NCI-H82 treated with DMSO at 0.1 percent for 48 hours (cell line): ENCODE measurements around the gene SH3BP4.

Experiments
- DNase-seq: peaks from one replicate; lab custom pipeline; 2025; ENCODE audit not compliant: unreplicated experiment; lab: John Stamatoyannopoulos, UW

Gene SH3BP4

DNA sequence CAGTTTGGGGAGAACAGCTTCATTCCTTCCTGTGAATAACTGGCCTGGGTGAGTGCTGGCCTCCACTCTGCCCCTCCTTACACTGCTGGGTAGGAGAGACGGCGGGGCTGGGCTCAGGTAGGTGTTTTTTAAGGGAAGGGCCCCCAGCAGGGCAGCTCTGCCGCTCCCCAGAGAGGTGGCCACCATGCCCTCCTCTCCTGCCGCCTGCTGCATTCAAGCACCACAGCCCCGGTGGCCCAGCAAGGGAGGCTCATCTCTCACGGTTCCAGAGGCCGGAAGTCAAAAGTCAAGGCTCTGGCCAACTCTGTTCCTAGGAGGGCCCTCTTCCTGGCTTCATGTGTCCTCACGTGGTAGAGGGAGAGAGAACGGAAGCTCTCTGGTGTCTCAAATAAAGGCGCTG is 81.1 kb downstream of the SH3BP4 start:
- DNase-seq = no peak

DNA sequence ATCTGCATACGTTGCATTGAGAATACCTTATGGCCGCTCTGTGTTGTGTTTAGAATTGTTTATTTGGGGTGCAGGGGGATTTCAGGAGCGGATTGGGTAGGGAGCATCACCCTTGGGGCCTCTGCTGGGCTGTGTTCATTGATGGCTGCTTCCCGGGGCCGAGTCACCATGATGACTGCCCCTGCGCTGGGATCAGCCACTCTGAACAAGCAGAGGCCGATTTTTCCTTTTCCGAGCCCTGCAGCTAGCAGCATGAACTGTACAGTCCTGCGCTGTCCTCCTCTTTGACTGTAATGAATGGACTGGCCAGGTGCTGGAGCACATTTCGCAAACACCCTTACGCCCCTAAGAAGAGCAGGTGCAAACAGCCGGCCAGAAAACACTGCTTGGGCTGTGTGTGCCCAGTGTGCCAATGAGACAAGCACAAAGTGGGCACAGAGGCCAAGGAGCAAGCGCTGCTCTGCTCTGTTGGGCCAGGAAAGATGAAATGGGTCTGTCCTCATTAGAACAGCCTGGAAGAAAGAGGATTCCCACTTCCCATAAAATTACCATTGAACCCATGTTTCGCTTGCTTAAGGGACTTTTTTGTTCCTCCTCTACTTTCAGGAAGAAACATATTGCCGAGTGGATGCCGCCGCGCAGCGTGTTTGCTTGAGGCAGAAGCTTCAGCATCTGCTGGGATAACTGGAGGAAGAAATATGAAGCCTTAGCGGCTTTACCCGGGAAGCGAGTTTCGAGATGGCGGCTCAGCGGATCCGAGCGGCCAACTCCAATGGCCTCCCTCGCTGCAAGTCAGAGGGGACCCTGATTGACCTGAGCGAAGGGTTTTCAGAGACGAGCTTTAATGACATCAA is 82.7 kb downstream of the SH3BP4 start:
- DNase-seq = no peak

DNA sequence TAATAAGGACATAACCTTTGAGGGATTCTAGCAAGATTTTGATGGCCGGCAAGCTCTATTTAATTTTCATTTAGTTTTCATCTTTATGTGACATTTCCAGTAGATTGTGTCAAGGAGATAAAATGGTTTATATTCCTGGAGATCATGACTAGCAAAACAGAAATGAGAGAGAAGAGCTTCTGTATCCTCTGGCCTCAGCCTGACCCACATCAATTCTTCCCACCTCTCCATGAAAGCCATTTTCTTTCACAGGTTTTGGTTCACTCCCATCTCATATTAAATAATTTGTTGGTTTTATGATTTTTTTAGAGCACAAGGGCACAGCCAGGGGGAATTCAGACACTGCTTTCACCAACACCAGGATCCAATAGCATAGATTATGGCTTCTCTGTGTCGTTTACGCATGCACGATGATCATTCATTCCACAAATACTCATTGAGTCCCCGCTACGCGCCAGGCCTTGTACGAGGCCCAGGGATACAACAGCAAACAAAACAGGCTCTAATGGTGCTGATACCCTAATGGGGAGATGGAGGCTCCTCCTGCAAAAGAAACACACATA is 85.9 kb downstream of the SH3BP4 start:
- DNase-seq = no peak

DNA sequence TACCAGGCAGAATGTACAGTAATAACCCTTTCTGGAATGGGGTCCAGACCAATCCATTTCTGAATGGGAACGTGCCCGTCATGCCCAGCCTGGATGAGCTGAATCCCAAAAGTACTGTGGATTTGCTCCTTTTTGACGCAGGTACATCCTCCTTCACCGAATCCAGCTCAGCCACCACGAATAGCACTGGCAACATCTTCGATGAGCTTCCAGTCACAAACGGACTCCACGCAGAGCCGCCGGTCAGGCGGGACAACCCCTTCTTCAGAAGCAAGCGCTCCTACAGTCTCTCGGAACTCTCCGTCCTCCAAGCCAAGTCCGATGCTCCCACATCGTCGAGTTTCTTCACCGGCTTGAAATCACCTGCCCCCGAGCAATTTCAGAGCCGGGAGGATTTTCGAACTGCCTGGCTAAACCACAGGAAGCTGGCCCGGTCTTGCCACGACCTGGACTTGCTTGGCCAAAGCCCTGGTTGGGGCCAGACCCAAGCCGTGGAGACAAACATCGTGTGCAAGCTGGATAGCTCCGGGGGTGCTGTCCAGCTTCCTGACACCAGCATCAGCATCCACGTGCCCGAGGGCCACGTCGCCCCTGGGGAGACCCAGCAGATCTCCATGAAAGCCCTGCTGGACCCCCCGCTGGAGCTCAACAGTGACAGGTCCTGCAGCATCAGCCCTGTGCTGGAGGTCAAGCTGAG is 89.6 kb downstream of the SH3BP4 start:
- DNase-seq = no peak

GRCh38 chr2:235041918-235042575 is 90.2 kb downstream of the SH3BP4 start:
- no peak for DNase-seq

GRCh38 chr2:235042576-235043515 is 91.0 kb downstream of the SH3BP4 start:
- no peak for DNase-seq

DNA sequence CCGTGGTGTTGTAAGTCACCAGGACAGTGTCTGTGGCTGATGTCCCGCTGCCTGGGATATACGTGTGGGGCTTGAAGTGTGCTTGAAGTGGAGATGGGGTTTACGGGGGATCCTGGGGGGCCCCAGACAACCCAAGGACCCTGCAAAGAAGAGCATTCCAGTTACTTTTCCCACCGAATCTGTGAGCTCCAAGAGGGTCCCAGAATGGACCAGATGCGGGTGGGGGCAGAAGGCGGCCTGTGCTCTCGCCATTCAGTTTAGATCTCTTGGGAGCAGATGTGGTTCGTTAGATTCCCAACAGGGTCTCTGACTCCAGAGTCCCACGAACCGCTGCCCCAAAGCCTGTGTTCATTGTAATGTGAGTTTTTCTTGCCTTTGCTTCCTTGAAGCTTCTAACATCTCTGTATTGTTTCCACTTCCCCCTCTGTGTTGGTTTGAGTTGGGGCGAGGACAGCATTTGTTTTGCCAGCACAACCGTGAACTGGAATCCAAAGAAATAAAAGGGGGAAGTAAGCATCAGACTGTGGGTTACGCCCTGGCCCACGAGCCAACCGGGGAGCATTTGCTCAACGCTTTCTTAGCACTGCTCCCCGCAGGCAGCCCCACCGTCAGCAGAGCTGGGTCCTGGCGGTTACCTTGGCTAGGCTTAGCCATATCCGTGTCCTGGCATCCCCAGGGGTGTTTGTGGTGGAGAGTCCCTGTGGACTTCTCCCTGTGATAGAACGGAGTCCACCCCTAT is 92.1 kb downstream of the SH3BP4 start:
- no peak for DNase-seq

DNA sequence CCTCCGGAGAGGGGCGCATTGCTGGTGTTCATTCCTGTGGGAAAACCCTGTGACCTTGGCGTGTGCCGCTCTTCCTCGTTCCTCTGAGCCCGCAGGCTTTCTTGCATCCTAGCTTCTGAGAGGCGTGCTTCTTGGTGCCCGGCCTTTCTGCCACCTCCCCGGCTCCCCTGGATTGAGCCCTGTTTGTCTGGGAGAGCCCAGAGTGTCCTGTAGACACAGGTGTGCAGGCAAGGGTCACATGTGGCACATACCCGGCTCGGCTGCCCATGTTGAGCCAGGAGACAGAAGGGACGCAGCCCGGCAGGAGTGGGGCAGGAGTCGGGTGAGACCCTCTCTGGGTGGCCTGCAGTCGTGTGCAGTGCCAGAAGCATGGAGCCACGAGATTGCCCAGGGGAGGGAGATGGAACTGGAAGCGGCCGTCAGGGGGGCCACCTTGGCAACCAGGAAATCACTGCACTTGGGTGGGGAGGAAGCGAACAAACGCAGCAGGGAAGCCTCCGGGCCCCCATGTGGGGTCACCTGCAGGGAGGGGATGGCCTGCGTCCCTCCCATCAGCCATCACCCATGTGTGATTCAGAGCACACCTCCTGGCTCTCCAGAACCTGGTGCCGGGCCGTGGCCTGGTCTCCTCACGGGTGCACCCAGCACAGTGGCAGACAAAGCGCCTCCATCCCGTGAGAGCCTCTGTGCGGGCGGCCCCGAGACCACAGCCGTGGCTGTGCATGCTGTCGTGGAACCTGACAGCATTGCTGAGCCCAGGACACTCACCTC is 92.9 kb downstream of the SH3BP4 start:
- no peak for DNase-seq

DNA sequence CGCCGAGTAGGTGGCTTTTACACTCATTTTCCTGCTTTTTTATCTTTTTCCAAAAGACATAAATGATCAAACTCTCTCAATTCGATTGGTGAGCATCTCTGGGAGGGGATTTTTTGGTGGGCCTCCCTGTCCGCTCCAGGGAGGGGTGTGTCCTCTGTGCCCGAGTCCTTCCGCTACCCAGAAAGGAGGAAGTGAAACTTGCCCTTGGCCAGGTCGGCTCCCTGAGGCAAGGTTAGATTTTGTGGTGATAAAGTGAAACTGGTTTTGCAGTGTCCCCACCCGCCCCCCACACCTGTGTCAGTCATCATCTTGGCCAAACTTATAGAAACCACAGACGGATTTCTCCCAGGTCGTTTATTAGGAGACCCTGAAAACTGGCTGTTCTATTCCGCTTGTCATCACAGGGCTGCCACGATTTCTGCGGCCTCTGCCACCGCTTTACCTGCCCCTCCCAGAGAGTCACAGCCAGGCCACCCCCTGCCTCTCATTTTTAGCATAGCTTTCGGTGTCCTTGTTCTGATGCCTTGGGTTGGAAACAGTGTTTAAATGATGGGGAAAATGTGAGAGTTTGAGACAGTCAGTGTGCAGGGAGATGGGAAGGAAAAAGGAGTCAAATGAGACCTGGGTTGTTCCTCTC is 93.6 kb downstream of the SH3BP4 start:
- DNase-seq = no peak

DNA sequence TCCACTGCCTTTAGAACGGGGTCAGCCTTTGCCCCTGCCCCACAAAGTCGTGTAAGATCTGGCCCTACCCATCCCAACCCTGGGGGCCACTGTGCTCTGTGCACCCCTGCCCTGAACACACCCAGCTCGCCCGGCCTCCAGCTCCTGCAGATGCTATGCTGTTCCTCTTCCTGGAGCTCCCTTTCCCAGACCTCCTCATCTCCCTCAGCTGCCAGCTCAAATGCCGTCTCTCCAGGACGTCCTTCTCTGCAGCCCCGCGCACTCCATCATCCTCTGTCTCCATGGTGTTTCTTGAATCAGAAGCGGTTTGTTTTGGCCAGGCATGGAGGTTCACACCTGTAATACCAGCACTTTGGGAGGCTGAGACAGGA is 94.1 kb downstream of the SH3BP4 start:
- no peak for DNase-seq

DNA sequence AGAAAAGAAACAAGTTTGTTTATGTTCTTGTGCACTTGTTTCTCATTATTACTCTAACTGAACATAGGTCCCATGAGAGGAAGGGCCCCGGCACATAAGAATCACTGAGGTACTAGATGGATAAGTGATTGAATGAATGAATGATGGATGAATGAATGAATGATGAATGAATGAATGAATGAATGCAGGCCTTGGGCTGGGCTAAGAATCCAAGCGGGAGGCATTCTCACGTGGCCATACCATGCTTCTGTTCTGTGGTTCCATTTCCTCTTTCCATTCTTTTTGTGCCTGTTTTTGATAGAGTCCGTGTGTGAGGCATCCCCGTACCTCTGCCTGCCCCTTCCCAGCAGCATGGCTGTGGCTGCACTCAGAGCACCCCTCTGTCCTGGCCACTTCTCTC is 94.8 kb downstream of the SH3BP4 start:
- no peak for DNase-seq

DNA sequence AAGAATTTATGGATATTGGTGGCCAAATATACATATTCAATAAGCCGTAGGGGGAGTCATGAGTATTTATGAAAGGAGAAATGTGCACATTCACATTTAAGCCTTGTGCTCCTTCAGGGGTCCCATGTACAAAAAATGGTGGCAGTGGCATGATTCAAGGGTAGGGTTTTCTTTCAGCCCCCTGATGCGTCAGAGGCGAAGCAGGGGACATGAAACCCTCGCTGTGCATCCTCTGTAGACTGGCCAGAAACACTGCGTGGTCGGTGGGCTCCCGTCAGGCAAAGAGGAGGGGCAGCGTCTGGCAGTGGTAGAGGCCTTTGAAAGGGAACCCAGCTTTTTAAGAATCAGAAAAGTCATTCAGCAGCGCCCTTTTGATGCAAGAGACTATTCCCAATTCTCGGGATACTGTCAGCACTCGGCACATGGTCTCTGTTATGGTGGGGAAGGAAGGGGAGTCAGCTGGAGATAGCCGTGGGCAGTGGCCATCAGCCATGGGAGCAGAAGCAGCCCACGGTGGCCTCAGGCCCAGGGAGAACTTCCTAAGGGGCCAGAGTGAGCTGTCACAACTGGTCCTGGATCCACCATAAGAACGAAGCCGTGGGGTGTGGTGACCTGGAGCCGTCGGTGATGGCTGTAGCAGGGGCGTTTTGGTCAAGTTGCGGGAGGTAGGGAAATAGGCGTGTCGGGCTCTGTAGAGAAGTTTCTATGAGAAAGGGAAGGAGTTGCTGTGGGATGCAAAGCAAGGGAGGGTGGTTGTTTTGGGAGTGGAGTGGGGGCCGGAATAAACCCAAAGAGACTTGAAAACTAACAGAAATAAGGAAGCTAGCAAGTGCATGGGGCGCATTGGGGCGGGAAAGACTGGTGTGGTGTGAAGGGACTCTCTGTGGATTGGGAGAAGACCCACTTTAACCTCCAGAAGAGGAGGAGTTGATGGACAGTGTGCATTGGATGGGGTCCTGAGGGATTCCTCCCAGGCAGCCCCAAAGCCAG is 95.6 kb downstream of the SH3BP4 start:
- no peak for DNase-seq

DNA sequence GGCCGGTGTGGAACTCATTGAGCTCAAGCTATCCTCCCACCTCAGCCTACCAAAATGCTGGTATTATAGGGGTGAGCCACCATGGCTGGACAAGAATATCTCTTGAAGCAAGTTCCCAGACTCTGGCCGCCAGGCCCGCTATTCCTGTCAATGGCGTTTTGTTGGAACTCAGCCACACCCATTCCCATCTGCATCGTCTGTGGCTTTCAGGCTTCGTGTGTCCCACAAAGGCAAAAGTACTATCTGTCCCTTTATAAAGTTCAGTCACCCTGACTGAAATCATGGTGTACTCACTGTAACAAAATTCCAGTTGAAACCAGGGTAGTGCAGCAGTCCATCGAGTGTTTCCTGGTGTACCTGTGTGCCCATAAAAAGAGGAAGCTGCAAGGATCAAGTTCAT is 96.7 kb downstream of the SH3BP4 start:
- no peak for DNase-seq

DNA sequence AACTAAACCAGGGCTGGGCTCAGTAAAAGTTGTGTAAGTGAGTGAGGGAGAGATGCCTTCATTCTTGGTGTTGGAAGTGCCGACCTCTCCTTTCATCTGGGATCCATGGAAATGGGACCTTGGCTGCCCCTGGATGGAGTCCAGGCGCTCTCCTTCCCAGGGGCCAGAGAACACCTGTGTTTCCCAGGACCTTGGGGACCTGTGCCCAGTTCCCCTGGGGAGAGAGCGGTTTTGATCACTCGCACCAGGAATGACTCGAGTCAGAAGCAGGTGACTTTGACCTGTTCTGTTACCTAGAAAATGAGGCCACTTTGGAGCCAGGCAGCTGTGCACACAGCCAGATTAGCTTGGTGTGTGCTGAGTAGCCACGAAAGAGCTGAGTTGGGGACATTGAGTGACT is 97.3 kb downstream of the SH3BP4 start:
- no peak for DNase-seq

- no peak for DNase-seq
Observed at GRCh38 chr2:235049719-235050118, 97.9 kb downstream of the SH3BP4 start.

DNA sequence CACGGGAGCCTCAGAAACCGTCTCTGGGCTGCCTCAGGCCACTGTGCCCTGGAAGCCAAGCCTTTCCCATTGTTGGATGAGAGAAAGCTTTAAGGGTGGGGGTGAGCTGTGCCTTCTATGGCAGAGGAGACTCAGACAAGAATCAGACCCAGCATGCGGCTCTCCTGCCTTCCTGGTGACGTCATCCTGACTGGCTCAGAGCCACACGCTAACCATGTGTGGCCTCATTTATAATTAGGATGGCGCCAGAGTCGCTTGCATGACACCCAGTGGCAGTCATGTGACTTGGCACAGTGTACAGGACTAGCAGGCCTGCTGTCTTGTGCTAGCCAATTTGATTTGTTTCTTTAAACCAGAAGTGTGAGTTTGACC is 99.1 kb downstream of the SH3BP4 start:
- DNase-seq = no peak

GRCh38 chr2:235051436-235052260 is 99.8 kb downstream of the SH3BP4 start:
- DNase-seq = no peak
